ENCODE measurements around the gene CEP57.

DNA sequence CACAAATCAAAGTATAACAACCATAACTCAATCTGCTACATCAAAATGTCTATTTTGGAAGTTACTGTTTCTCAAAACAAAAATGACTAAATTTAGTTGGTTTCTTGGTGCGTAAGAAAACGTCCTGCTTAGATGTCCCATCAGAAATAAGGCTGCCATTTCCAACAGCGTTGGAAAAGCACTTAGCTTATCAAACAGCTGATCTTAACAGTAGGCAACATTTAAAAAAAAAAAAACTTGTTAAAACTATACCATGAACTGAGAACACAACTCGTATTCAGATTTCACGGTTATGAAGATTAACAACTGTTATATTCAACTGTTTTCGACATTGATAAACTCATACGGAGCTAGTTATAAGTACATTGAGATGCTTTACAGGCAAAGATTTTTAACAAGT, 2.4 kb downstream of the CEP57 start:
- no peak for TF ChIP-seq EZH2 (IDR thresholded peaks at IDR 0.05)
- TF ChIP-seq FOXP2 (optimal IDR thresholded peaks at IDR 0.05; ENCODE audit: control extremely low read depth, extremely low read length, insufficient read depth) = no peak
- TF ChIP-seq POLR2AphosphoS5 (IDR thresholded peaks at IDR 0.05; ENCODE audit: borderline replicate concordance, low read depth, low read length) = no peak

Measured in SK-N-MC (cell line).